A549 (cell line): ENCODE results near the gene DSCAML1.

Experiments used
- ESRRA ChIP-seq: fragments of 150-350 bp; IDR thresholded peaks from 2 replicates; pipeline ENCODE4 v1.6.1; 2014; ENCODE audit warnings: mild to moderate bottlenecking, low read length, borderline replicate concordance
- MAZ ChIP-seq: fragments of 150-350 bp; IDR thresholded peaks from 2 replicates; pipeline ENCODE4 v1.6.1; 2014; ENCODE audit warnings: antibody characterized with exemption, low read depth, low read length, borderline replicate concordance
- SMC3 ChIP-seq: fragments of >200 bp; sonication (Bioruptor Twin); formaldehyde crosslinking; IDR thresholded peaks from 3 replicates; pipeline ENCODE4 v1.6.1; 2018; ENCODE audit warnings: inconsistent platforms
- TF ChIP-seq, protein P1 (sequence below): IDR thresholded peaks from 2 replicates; pipeline ENCODE4 v1.6.1; 2012
- TF ChIP-seq, protein P2 (sequence below): fragments of >200 bp; sonication (Bioruptor Twin); formaldehyde crosslinking; IDR thresholded peaks from 3 replicates; pipeline ENCODE4 v1.5.1; 2016

DNA sequence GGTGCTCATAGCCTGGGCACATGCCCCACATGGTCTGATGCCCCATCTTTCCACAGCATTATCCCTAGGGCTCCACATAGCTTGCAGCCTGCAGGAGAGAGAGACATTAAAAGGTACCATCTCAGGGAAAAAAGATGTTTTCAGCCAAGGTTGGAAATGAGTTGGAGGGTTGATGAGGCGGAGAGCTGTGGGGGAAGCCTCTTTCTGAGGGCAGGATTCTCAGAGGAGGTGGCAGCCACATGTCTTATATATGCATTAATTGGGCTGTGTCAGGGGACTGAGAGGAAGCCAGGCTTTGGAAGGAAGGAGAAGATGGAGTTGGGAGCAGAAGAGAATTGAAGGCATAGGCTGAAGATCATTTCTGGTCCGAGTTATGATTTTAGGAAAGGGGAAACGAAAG is 411.5 kb downstream of the DSCAML1 start:
- TF ChIP-seq, protein P1, sequence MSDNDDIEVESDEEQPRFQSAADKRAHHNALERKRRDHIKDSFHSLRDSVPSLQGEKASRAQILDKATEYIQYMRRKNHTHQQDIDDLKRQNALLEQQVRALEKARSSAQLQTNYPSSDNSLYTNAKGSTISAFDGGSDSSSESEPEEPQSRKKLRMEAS = no peak
- TF ChIP-seq, protein P2, sequence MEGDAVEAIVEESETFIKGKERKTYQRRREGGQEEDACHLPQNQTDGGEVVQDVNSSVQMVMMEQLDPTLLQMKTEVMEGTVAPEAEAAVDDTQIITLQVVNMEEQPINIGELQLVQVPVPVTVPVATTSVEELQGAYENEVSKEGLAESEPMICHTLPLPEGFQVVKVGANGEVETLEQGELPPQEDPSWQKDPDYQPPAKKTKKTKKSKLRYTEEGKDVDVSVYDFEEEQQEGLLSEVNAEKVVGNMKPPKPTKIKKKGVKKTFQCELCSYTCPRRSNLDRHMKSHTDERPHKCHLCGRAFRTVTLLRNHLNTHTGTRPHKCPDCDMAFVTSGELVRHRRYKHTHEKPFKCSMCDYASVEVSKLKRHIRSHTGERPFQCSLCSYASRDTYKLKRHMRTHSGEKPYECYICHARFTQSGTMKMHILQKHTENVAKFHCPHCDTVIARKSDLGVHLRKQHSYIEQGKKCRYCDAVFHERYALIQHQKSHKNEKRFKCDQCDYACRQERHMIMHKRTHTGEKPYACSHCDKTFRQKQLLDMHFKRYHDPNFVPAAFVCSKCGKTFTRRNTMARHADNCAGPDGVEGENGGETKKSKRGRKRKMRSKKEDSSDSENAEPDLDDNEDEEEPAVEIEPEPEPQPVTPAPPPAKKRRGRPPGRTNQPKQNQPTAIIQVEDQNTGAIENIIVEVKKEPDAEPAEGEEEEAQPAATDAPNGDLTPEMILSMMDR = no peak
- TF ChIP-seq MAZ (no peak), ESRRA (no peak), SMC3 (no peak)
